HEK293T (cell line): ENCODE data around the gene TMEM181.

Experiments
- CTCF ChIA-PET: fragments of 350-600 bp; formaldehyde crosslinking; extraction: SDS; loops from one replicate; lab custom pipeline; 2021; ENCODE audit warnings: antibody characterized with exemption, inconsistent platforms; lab: Yijun Ruan, JAX
- POLR2A ChIA-PET: fragments of 350-600 bp; formaldehyde crosslinking; extraction: SDS; loops from one replicate; lab custom pipeline; 2020; ENCODE audit warnings: antibody characterized with exemption, inconsistent platforms; lab: Yijun Ruan, JAX
- DNase-seq: peaks from one replicate; pipeline ENCODE4 v3.0.0; 2012; ENCODE audit warnings: mixed read lengths; ENCODE audit errors: extremely low spot score
- ARNT ChIP-seq: fragments of 450-650 bp; IDR thresholded peaks from 2 replicates; pipeline ENCODE4 v1.6.1; 2017; ENCODE audit warnings: mild to moderate bottlenecking
- BHLHE40 ChIP-seq: fragments of 450-650 bp; IDR thresholded peaks from 2 replicates; pipeline ENCODE4 v1.6.1; 2016; ENCODE audit warnings: mild to moderate bottlenecking, moderate library complexity, borderline replicate concordance
- CTBP1 ChIP-seq: fragments of 450-650 bp; IDR thresholded peaks from 2 replicates; pipeline ENCODE4 v1.6.1; 2016; ENCODE audit warnings: borderline replicate concordance
- ELF4 ChIP-seq: fragments of 450-650 bp; IDR thresholded peaks from 2 replicates; pipeline ENCODE4 v1.6.1; 2017; ENCODE audit warnings: antibody characterized with exemption
- FOXA1 ChIP-seq: fragments of 450-650 bp; IDR thresholded peaks from 2 replicates; pipeline ENCODE4 v1.6.1; 2016; ENCODE audit warnings: mild to moderate bottlenecking
- FOXK2 ChIP-seq: fragments of 450-650 bp; IDR thresholded peaks from 2 replicates; pipeline ENCODE4 v1.6.1; 2016; ENCODE audit warnings: mild to moderate bottlenecking
- FOXM1 ChIP-seq: fragments of 450-650 bp; IDR thresholded peaks from 2 replicates; pipeline ENCODE4 v1.6.1; 2017; ENCODE audit warnings: mild to moderate bottlenecking, borderline replicate concordance
- HDGF ChIP-seq: fragments of 450-650 bp; IDR thresholded peaks from 2 replicates; pipeline ENCODE4 v1.6.1; 2017; ENCODE audit warnings: antibody characterized with exemption, borderline replicate concordance
- L3MBTL2 ChIP-seq: fragments of 450-650 bp; conservative IDR thresholded peaks from 2 replicates; pipeline ENCODE4 v1.6.1; 2016; ENCODE audit warnings: mild to moderate bottlenecking
- LEF1 ChIP-seq: fragments of 450-650 bp; IDR thresholded peaks from 2 replicates; pipeline ENCODE4 v1.6.1; 2017; ENCODE audit warnings: mild to moderate bottlenecking, borderline replicate concordance
- NFRKB ChIP-seq: fragments of 450-650 bp; IDR thresholded peaks from 2 replicates; pipeline ENCODE4 v1.6.1; 2016; ENCODE audit warnings: mild to moderate bottlenecking, moderate library complexity
- SP1 ChIP-seq: fragments of 450-650 bp; IDR thresholded peaks from 2 replicates; pipeline ENCODE4 v1.6.1; 2017
- SUZ12 ChIP-seq: fragments of 450-650 bp; IDR thresholded peaks from 2 replicates; pipeline ENCODE4 v1.6.1; 2016; ENCODE audit warnings: mild to moderate bottlenecking
- TARDBP ChIP-seq: fragments of 450-650 bp; IDR thresholded peaks from 2 replicates; pipeline ENCODE4 v1.6.1; 2016
- ZNF384 ChIP-seq: fragments of 450-650 bp; IDR thresholded peaks from 2 replicates; pipeline ENCODE4 v1.6.1; 2016
- TF ChIP-seq, protein P1 (sequence below): fragments of 450-650 bp; IDR thresholded peaks from 2 replicates; pipeline ENCODE4 v1.6.1; 2016

TMEM181 gene

GRCh38 chr6:158566207-158566818 lies 6.4 kb downstream of the TMEM181 start:
- POLR2A ChIA-PET, result no interaction called here
- DNase-seq, result no peak
- TF ChIP-seq HDGF (no peak), FOXK2 (no peak)
- CTCF ChIA-PET, result no interaction called here

GRCh38 chr6:158567152-158567551 lies 7.3 kb downstream of the TMEM181 start:
- TF ChIP-seq CTBP1, result no peak
- TF ChIP-seq SP1, result no peak
- TF ChIP-seq NFRKB, result no peak
- no peak for TF ChIP-seq HDGF
- TF ChIP-seq, protein P1, sequence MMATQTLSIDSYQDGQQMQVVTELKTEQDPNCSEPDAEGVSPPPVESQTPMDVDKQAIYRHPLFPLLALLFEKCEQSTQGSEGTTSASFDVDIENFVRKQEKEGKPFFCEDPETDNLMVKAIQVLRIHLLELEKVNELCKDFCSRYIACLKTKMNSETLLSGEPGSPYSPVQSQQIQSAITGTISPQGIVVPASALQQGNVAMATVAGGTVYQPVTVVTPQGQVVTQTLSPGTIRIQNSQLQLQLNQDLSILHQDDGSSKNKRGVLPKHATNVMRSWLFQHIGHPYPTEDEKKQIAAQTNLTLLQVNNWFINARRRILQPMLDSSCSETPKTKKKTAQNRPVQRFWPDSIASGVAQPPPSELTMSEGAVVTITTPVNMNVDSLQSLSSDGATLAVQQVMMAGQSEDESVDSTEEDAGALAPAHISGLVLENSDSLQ, result no peak
- TF ChIP-seq ELF4, result no peak
- TF ChIP-seq SUZ12, result no peak
- no peak for TF ChIP-seq ARNT
- no peak for TF ChIP-seq TARDBP
- no peak for TF ChIP-seq LEF1
- no peak for TF ChIP-seq L3MBTL2
- TF ChIP-seq ZNF384, result no peak
- TF ChIP-seq FOXK2, result no peak
- TF ChIP-seq BHLHE40, result no peak
- no peak for TF ChIP-seq FOXA1
- TF ChIP-seq FOXM1, result no peak
- CTCF ChIA-PET, result no interaction called here
- POLR2A ChIA-PET, result interaction anchor here (1.3 kb wide), 1 partner anchor 8 kb away, joined by 3 read pairs; no protein-coding TSS in a partner anchor
- no peak for DNase-seq

- CTCF ChIA-PET, result interaction anchor here (0.6 kb wide), 1 partner anchor 123 kb away, joined by 8 read pairs; no protein-coding TSS in a partner anchor
- no peak for DNase-seq
- TF ChIP-seq SUZ12 (no peak), BHLHE40 (no peak), HDGF (no peak), TARDBP (no peak), CTBP1 (no peak), SP1 (no peak), NFRKB (no peak), LEF1 (no peak), FOXA1 (no peak), FOXM1 (no peak), ZNF384 (no peak), FOXK2 (no peak), L3MBTL2 (no peak)
- TF ChIP-seq, protein P1, result no peak
- POLR2A ChIA-PET, result interaction anchor here (1.3 kb wide), 1 partner anchor 9 kb away, joined by 3 read pairs; no protein-coding TSS in a partner anchor
These were observed 8.0 kb downstream of the TMEM181 start for GRCh38 chr6:158567871-158568401.

DNA sequence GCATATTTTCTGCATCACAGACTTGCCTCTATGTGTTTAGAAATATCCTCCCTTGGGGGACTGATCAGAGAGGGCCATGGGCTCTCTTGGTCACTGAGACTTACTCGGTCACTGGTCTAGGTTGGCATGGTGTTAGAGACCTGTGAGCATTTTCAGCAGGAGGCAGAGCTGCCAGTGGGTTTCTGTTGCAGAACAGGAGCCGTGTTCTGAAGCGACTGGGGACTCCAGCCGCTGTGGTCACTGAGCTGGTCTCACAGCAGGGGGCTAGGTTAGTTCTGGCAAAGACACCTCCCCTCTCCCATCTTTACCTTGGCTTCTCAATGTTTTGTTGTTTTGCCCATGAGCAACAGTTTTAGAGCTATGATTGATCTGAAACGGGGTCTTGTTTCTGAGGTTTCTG lies 8.7 kb downstream of the TMEM181 start:
- POLR2A ChIA-PET, result interaction anchor here (1.0 to 1.3 kb wide), 2 partner anchors 9 to 11 kb away, joined by 3 read pairs; no protein-coding TSS in a partner anchor
- DNase-seq, result no peak
- CTCF ChIA-PET, result interaction anchor here (0.6 kb wide), 1 partner anchor 462 kb away, joined by 3 read pairs; no protein-coding TSS in a partner anchor
- TF ChIP-seq BHLHE40, result no peak
- TF ChIP-seq, protein P1, result no peak
- TF ChIP-seq FOXA1, result no peak
- TF ChIP-seq FOXK2, result no peak
- TF ChIP-seq NFRKB, result no peak
- TF ChIP-seq LEF1, result no peak
- TF ChIP-seq HDGF, result no peak
- no peak for TF ChIP-seq TARDBP
- no peak for TF ChIP-seq FOXM1
- TF ChIP-seq ELF4, result no peak
- no peak for TF ChIP-seq ARNT
- no peak for TF ChIP-seq ZNF384
- no peak for TF ChIP-seq CTBP1
- TF ChIP-seq SP1, result no peak
- no peak for TF ChIP-seq L3MBTL2
- TF ChIP-seq SUZ12, result no peak

- POLR2A ChIA-PET, result interaction anchor here (1.0 kb wide), 1 partner anchor 11 kb away, joined by 3 read pairs; no protein-coding TSS in a partner anchor
- DNase-seq, result no peak
- CTCF ChIA-PET, result interaction anchor here (0.6 kb wide), 1 partner anchor 462 kb away, joined by 3 read pairs; no protein-coding TSS in a partner anchor
- TF ChIP-seq FOXK2 (no peak), LEF1 (no peak), SP1 (no peak), FOXM1 (no peak)
These were observed 9.1 kb downstream of the TMEM181 start for GRCh38 chr6:158569036-158569435.

DNA sequence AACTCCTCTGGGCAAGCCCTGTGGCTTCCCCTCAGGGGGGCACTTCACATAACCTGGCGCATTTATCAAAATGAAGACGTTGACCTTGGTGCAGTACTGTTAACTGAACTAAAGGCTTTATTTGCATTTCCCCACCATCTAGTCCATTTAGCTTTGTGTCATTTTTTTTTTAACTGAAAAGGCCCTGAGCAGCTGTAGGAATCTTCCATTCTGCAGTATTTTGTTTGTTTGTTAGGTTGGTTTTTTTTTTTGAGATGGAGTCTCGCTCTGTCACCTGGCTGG lies 10.7 kb downstream of the TMEM181 start:
- ChIA-PET CTCF (interaction anchor here (0.7 kb wide), 1 partner anchor 140 kb away, joined by 3 read pairs; no protein-coding TSS in a partner anchor), POLR2A (interaction anchor here (1.6 kb wide), 1 partner anchor 11 kb away, joined by 5 read pairs; the partner anchor contains the start of gene TMEM181)
- DNase-seq, result no peak
- TF ChIP-seq FOXA1 (no peak), SUZ12 (no peak), SP1 (no peak), L3MBTL2 (no peak), ZNF384 (no peak), NFRKB (no peak)
